ENCODE results near the gene VCP.

DNA sequence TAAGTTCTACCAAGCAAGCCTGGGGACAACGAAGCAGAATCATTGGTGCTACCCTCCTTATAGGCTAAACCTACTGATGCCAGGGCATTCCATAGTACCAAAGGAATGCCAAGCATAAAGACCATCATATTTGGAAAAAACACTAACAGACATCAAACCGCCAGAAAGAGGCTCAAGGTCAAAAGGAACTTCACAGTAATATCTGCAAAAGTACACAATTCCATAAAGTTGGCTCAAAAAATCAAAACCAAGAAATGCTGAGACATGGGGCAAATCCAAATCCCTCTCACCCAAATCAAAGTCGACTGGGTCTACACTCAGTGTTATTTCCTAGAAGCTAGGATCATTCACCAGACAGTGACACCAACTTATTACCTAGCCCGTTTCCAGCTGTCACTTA, 3.4 kb downstream of the VCP start:
- TF ChIP-seq, protein P1, sequence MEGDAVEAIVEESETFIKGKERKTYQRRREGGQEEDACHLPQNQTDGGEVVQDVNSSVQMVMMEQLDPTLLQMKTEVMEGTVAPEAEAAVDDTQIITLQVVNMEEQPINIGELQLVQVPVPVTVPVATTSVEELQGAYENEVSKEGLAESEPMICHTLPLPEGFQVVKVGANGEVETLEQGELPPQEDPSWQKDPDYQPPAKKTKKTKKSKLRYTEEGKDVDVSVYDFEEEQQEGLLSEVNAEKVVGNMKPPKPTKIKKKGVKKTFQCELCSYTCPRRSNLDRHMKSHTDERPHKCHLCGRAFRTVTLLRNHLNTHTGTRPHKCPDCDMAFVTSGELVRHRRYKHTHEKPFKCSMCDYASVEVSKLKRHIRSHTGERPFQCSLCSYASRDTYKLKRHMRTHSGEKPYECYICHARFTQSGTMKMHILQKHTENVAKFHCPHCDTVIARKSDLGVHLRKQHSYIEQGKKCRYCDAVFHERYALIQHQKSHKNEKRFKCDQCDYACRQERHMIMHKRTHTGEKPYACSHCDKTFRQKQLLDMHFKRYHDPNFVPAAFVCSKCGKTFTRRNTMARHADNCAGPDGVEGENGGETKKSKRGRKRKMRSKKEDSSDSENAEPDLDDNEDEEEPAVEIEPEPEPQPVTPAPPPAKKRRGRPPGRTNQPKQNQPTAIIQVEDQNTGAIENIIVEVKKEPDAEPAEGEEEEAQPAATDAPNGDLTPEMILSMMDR (IDR thresholded peaks at IDR 0.05; ENCODE audit: insufficient read depth, low read length, poor library complexity, severe bottlenecking) = no peak
- no peak for TF ChIP-seq EZH2phosphoT487 (conservative IDR thresholded peaks at IDR 0.05; ENCODE audit: low read length)
